Heart left ventricle (tissue), 16 donors: Measurements from ENCODE around the gene ARMCX1. TPM values are rescaled to one million over a fixed set of nuclear protein-coding genes. Genes with fewer than 3 reads are reported as not detected.

Experiments used
- ATAC-seq, 4 donors: fragments of 200-7000 bp; cut with Tn5 transposase; one replicate each; pipeline ENCODE4 v1.9.1; 2020 to 2022; ENCODE audit warnings: moderate library complexity in 4 of 4, mild to moderate bottlenecking in 3 of 4, moderate number of reproducible peaks in 1 of 4
- DNase-seq, 5 donors: peaks; one replicate each; pipeline ENCODE4 v3.0.0-alpha.2; 2020
- H3K27ac ChIP-seq, 12 donors: fragments of 200-600 bp; sonication (generic) in 4 of 12; one replicate each; pipeline versions ENCODE4 v1.5.0 to v1.8.0; 2016 to 2022; ENCODE audit warnings: mild to moderate bottlenecking in 2 of 12
- H3K27me3 ChIP-seq, 9 donors: fragments of 200-600 bp; sonication (generic) in 2 of 9; one replicate each; pipeline versions ENCODE4 v1.5.1 to v1.8.0; 2016 to 2022; ENCODE audit warnings: mild to moderate bottlenecking in 3 of 9
- H3K36me3 ChIP-seq, 9 donors: fragments of 200-600 bp; sonication (generic) in 2 of 9; one replicate each; pipeline versions ENCODE4 v1.5.0 to v1.8.0; 2018 to 2022; ENCODE audit warnings: mild to moderate bottlenecking in 2 of 9
- H3K4me1 ChIP-seq, 12 donors: fragments of 200-600 bp; sonication (generic) in 4 of 12; one replicate each; pipeline versions ENCODE4 v1.5.0 to v1.8.0; 2016 to 2022; ENCODE audit warnings: mild to moderate bottlenecking in 3 of 12
- H3K4me3 ChIP-seq, 12 donors: fragments of 200-600 bp; sonication (generic) in 4 of 12; one replicate each; pipeline versions ENCODE4 v1.5.0 to v1.8.0; 2017 to 2022; ENCODE audit warnings: mild to moderate bottlenecking in 9 of 12, moderate library complexity in 4 of 12
- H3K9me3 ChIP-seq, 12 donors: fragments of 200-600 bp; sonication (generic) in 4 of 12; one replicate each; pipeline versions ENCODE4 v1.5.0 to v1.8.0; 2016 to 2022; ENCODE audit warnings: mild to moderate bottlenecking in 1 of 12
- POLR2A ChIP-seq, 2 donors: fragments of 450-650 bp; IDR thresholded peaks; one replicate each; pipeline ENCODE4 v1.6.1; 2017; ENCODE audit warnings: antibody characterized with exemption in 2 of 2, mild to moderate bottlenecking in 2 of 2, moderate library complexity in 2 of 2
- WGBS, 4 donors: extraction: QIAGEN DNeasy Blood & Tissue Kit in 2 of 4; methylation state at CpG; one replicate each; pipeline versions ENCODE4 v1.1.5 to v1.1.7; 2013 to 2018; 5-methylcytosine and 5-hydroxymethylcytosine counted together
- intact Hi-C, 10 donors: fragments of 100-400 bp; cut with DNase I; formaldehyde crosslinking; loops; one replicate each; pipeline versions ENCODE4 v1.11.1 to v1.14.2; 2022
- polyA plus RNA-seq, 2 donors: library from polyadenylated mRNA; stranded (reverse); fragments of 200-250 nt; gene quantifications; one replicate each; pipeline ENCODE4 v1.2.3, GENCODE V29; 2013
- total RNA-seq, 9 donors: library from RNA; depleted of rRNA in 2 of 9; stranded (reverse); fragments of >200 nt in 2 of 9; fragmentation: NEBNext Ultra II Directional in 3 of 9; extraction: Animal tissue kit (Norgen Biotek cat#: 25700) in 3 of 9; gene quantifications; one replicate each; pipeline versions ENCODE4 v1.1.0 to v1.2.4, GENCODE V29; 2016 to 2023
- TF ChIP-seq, protein P1 (sequence below), 12 donors: fragments of 200-600 bp; sonication (generic) in 4 of 12; IDR thresholded peaks; one replicate each; pipeline versions ENCODE4 v1.5.0 to v1.8.0; 2018 to 2022; ENCODE audit warnings: antibody characterized with exemption in 12 of 12, mild to moderate bottlenecking in 5 of 12
- donor health status: ischemic (EF 13 %, LVEDD 7.1; RV severe dilation, severe dysfunction).
- donor health status: healthy with polysubstance abuse.
- donor health status: DM: no; HTN: yes; CAD: no.
- donor health status: DM: no; HTN: no; CAD: no.
- donor health status: ischemic (EF 25% LVEDD 6.9; RV normal size, moderate dysfunction).
- donor health status: ischemic (EF 25% LVEDD 5.7; RV mildly dilated, moderate dysfunction).
- donor health status: healthy.
- donor health status: DM: yes; HTN: yes; CAD: no.
- donor health status: ischemic (EF 35%, LVEDD 5.7; RV mildly dilated, moderate dysfunction).
- donor health status: nonischemic (EF 11% LVEDD 7.7; RV severe dilation, severe dysfunction).
- donor health status: DM: yes; HTN: yes; CAD: no.
- donor health status: PGD.
- donor health status: ischemic (EF 29% LVEDD 5.4; RV normal size, mild dysfunction).
- donor health status: nonischemic (EF 23%, LVEDD 6.1; RV moderate dilation, normal function).

Gene ARMCX1
- total and polyA plus RNA-seq, 11 donors = 15.2 to 50.4 (median 31.5) TPM

DNA sequence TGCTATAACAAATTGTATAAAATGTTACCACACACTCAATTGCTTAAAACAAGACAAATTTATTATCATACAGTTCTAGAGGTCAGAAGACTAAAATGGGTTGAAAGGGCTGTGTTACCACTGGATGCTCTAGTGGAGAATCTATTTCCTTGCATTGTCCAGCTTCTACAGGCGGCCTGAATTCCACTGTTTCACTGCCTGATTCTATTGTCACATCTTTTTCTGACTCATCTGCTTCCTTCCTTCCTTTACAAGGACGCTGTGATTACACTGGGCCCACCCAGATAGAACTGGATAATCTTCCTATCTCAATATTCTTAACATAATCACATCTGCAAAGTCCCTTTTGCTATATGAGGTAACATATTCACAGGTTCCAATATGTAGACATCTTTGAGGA is 19.4 kb upstream of the ARMCX1 start:
- H3K9me3 ChIP-seq = peaks cover 0 to 8% (median 0%) of the 10 kb centered on the region in 12 donors
- DNase-seq (no peak), ATAC-seq (no peak)
- intact Hi-C loops = no loop called here
- H3K27ac ChIP-seq = no peak overlapping the region
- no peaks in the 10 kb centered on the region for H3K27me3 ChIP-seq
- TF ChIP-seq POLR2A (IDR thresholded peaks at IDR 0.05) = no peak
- TF ChIP-seq, protein P1, sequence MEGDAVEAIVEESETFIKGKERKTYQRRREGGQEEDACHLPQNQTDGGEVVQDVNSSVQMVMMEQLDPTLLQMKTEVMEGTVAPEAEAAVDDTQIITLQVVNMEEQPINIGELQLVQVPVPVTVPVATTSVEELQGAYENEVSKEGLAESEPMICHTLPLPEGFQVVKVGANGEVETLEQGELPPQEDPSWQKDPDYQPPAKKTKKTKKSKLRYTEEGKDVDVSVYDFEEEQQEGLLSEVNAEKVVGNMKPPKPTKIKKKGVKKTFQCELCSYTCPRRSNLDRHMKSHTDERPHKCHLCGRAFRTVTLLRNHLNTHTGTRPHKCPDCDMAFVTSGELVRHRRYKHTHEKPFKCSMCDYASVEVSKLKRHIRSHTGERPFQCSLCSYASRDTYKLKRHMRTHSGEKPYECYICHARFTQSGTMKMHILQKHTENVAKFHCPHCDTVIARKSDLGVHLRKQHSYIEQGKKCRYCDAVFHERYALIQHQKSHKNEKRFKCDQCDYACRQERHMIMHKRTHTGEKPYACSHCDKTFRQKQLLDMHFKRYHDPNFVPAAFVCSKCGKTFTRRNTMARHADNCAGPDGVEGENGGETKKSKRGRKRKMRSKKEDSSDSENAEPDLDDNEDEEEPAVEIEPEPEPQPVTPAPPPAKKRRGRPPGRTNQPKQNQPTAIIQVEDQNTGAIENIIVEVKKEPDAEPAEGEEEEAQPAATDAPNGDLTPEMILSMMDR (IDR thresholded peaks at IDR 0.05) = no peak
- WGBS, 4 donors = 34 to 82% (median 48%) methylated on average over 2 of the region's 2 CpGs
- H3K4me1 ChIP-seq = no peaks in the 10 kb centered on the region
- no peaks in the 10 kb centered on the region for H3K36me3 ChIP-seq
- H3K4me3 ChIP-seq = no peak overlapping the region

DNA sequence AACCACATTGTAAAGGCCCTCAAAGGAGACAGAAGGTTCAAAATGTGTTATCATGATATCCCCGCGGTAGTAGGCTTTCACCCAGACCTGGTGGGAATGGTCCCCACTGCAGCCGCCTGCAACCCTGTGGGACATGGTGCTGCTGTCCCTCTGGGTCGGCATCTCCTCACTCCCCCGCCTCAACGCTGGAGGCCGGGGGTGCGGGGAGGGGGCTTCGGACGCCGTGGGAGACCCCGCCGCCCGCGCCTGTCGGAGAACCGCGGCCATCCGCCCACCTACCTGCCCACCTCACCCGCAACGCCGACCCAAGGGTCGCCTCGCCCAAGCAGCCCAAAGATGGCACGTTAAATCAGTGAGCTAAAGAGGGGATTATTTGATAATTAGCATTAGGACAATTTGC is 11.2 kb upstream of the ARMCX1 start:
- H3K4me1 ChIP-seq = no peaks in the 10 kb centered on the region
- H3K27ac ChIP-seq = no peak overlapping the region
- no peak overlapping the region for H3K4me3 ChIP-seq
- WGBS, 4 donors = 89 to 97% (median 94%) methylated on average over 24 to 25 of the region's 25 CpGs
- DNase-seq (no peak), ATAC-seq (no peak)
- H3K27me3 ChIP-seq = no peaks in the 10 kb centered on the region
- no peaks in the 10 kb centered on the region for H3K36me3 ChIP-seq
- H3K9me3 ChIP-seq = no peaks in the 10 kb centered on the region
- no peak for TF ChIP-seq POLR2A (IDR thresholded peaks at IDR 0.05)
- TF ChIP-seq, protein P1 (IDR thresholded peaks at IDR 0.05) = no peak
- intact Hi-C loops = loop anchor here in 1 of 10 donors (5.0 kb wide), 1 partner anchor 47 kb away; no protein-coding TSS in a partner anchor

DNA sequence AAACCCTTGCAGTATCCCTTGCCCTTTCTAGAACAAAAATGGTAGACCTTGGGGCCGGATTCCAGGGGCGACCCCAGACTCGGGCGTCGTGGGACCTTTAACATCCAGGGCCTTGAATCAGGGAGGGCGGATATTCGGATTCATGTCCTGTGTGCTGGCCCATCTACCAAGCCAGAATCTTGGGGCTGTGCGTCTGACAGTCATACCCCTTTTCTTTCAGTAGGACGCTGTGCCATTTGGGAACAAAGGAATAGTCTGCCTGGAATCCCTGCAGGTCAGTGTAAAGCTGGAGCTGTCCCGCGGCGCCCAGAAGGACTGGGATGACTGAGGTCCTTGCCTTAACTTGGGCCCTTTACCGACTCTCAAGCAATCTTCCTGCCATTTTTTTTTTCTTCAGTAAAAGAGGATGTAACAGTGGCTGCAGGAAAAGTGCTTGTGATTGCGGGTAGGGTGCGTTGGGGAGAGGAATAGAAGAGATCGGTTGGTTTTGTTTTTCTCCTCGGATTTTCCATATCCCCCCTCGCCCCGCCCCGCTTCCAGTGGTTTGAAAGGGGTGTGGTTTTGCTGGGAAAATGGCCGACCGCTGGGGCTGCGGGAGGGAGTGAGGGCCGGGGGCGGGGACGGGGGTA is 518 bp downstream of the ARMCX1 start:
- H3K27ac ChIP-seq = peak overlapping the region; percentile 51 to 94 (median 86)
- H3K36me3 ChIP-seq = peaks cover 0 to 20% (median 3%) of the 10 kb centered on the region in 9 donors
- no peaks in the 10 kb centered on the region for H3K27me3 ChIP-seq
- no peaks in the 10 kb centered on the region for H3K9me3 ChIP-seq
- TF ChIP-seq POLR2A (IDR thresholded peaks at IDR 0.05) = no peak
- TF ChIP-seq, protein P1 (IDR thresholded peaks at IDR 0.05) = no peak
- intact Hi-C loops = loop anchor here in 6 of 10 donors (5.0 to 10.0 kb wide), 2 partner anchors 134 to 136 kb away; no protein-coding TSS in a partner anchor
- peaks cover 0 to 4% (median 0%) of the 10 kb centered on the region in 12 donors for H3K4me1 ChIP-seq
- ATAC-seq (peak; percentile 62 to 87 (median 78)), DNase-seq (peak; percentile 49 to 71 (median 62))
- 1 to 36% (median 16%) methylated on average over 19 to 26 of the region's 26 CpGs for WGBS, 4 donors
- H3K4me3 ChIP-seq = peak overlapping the region; percentile 30 to 80 (median 68)

DNA sequence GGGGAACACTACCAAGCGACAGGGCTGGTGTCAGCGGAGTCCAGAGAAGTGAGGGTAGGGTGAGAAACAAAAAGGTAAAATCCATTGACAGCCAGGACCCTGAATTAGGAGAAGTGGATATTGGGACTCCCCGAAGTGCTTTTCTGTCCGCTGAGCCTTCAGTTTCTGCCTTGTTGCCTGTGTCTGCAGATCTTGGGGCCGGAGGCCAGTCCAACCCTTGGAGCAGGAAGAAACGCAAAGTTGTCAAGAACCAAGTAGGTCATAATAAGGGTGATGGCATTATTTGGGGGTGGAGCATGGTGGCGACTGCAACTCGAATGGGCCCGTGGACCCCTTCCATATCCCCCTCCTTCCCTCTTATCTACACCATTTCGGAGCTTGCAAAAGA is 1.0 kb downstream of the ARMCX1 start:
- Histone ChIP-seq H3K4me1 (peaks cover 0 to 4% (median 0%) of the 10 kb centered on the region in 12 donors), H3K9me3 (no peaks in the 10 kb centered on the region), H3K4me3 (peak overlapping the region; percentile 30 to 80 (median 68)), H3K27me3 (no peaks in the 10 kb centered on the region), H3K27ac (peak overlapping the region in 10 of 12 donors; percentile 34 to 94 (median 86)), H3K36me3 (peaks cover 0 to 20% (median 3%) of the 10 kb centered on the region in 9 donors)
- intact Hi-C loops = loop anchor here in 6 of 10 donors (5.0 to 10.0 kb wide), 2 partner anchors 134 to 137 kb away; no protein-coding TSS in a partner anchor
- no peak for TF ChIP-seq POLR2A (IDR thresholded peaks at IDR 0.05)
- TF ChIP-seq, protein P1 (IDR thresholded peaks at IDR 0.05) = no peak
- no peak for ATAC-seq
- 17 to 62% (median 28%) methylated on average over 10 of the region's 10 CpGs for WGBS, 4 donors
- no peak for DNase-seq
